HL-60/S4 treated with phorbol 12-myristate 13-acetate at 8.2 ng/mL for 4 days and 3 days (cell line): ENCODE results near the gene PLA2G4D.

Source experiments
- in situ Hi-C: fragments of 300-500 bp; cut with MboI; formaldehyde crosslinking; loops from 2 replicates; pipeline ENCODE4 v1.15.0; 2022; ENCODE audit warnings: low sequenced_read_pairs

The PLA2G4D gene

GRCh38 chr15:42079401-42079908 lies 14.9 kb downstream of the PLA2G4D start:
- in situ Hi-C loops = no loop called here

- in situ Hi-C loops = no loop called here
Observed at GRCh38 chr15:42078903-42079302, 15.5 kb downstream of the PLA2G4D start.

- in situ Hi-C loops = no loop called here
Observed at GRCh38 chr15:42077689-42078088, 16.7 kb downstream of the PLA2G4D start.

GRCh38 chr15:42073418-42073817 lies 20.9 kb downstream of the PLA2G4D start:
- in situ Hi-C loops = no loop called here

GRCh38 chr15:42072141-42072685 lies 22.1 kb downstream of the PLA2G4D start:
- in situ Hi-C loops = no loop called here

- in situ Hi-C loops = no loop called here
Observed at GRCh38 chr15:42071717-42072116, 22.6 kb downstream of the PLA2G4D start.

- in situ Hi-C loops = no loop called here
Observed at GRCh38 chr15:42070976-42071350, 23.4 kb downstream of the PLA2G4D start.

- in situ Hi-C loops = no loop called here
Observed at GRCh38 chr15:42070279-42070975, 23.9 kb downstream of the PLA2G4D start.

- in situ Hi-C loops = loop anchor here (10.0 kb wide), 1 partner anchor 65 kb away; no protein-coding TSS in a partner anchor
Observed at GRCh38 chr15:42069496-42070278, 24.7 kb downstream of the PLA2G4D start.

- in situ Hi-C loops = loop anchor here (10.0 kb wide), 1 partner anchor 66 kb away; no protein-coding TSS in a partner anchor
Observed at GRCh38 chr15:42069025-42069424, 25.3 kb downstream of the PLA2G4D start.

- in situ Hi-C loops = loop anchor here (10.0 kb wide), 1 partner anchor 66 kb away; no protein-coding TSS in a partner anchor
Observed at GRCh38 chr15:42068601-42069000, 25.8 kb downstream of the PLA2G4D start.

GRCh38 chr15:42066764-42067415 lies 27.5 kb downstream of the PLA2G4D start:
- in situ Hi-C loops = loop anchor here (10.0 kb wide), 1 partner anchor 68 kb away; no protein-coding TSS in a partner anchor

GRCh38 chr15:42065468-42065867 lies 28.9 kb downstream of the PLA2G4D start:
- in situ Hi-C loops = loop anchor here (10.0 kb wide), 1 partner anchor 69 kb away; no protein-coding TSS in a partner anchor

- in situ Hi-C loops = loop anchor here (10.0 kb wide), 1 partner anchor 70 kb away; no protein-coding TSS in a partner anchor
Observed at GRCh38 chr15:42065033-42065432, 29.3 kb downstream of the PLA2G4D start.

GRCh38 chr15:42064271-42064670 lies 30.1 kb downstream of the PLA2G4D start:
- in situ Hi-C loops = loop anchor here (10.0 kb wide), 1 partner anchor 71 kb away; no protein-coding TSS in a partner anchor

- in situ Hi-C loops = loop anchor here (10.0 kb wide), 1 partner anchor 72 kb away; no protein-coding TSS in a partner anchor
Observed at GRCh38 chr15:42063122-42063848, 31.1 kb downstream of the PLA2G4D start.

GRCh38 chr15:42062284-42062806 lies 32.0 kb downstream of the PLA2G4D start:
- in situ Hi-C loops = loop anchor here (10.0 kb wide), 1 partner anchor 72 kb away; no protein-coding TSS in a partner anchor

- in situ Hi-C loops = loop anchor here (10.0 kb wide), 1 partner anchor 74 kb away; no protein-coding TSS in a partner anchor
Observed at GRCh38 chr15:42060797-42061196, 33.6 kb downstream of the PLA2G4D start.

GRCh38 chr15:42060477-42060763 lies 33.9 kb downstream of the PLA2G4D start:
- in situ Hi-C loops = loop anchor here (10.0 kb wide), 1 partner anchor 74 kb away; no protein-coding TSS in a partner anchor
